CD14-positive monocyte (primary cell): ENCODE data around the gene TTC28. TPM values are rescaled to one million over a fixed set of nuclear protein-coding genes. Genes with fewer than 3 reads are reported as not detected.

Experiments used
- DNase-seq, 3 donors: peaks; one replicate each; pipeline ENCODE4 v3.0.0-alpha.2; 2011 to 2022
- H2AFZ ChIP-seq: 2 replicates; pipeline ENCODE4 v1.6.0; 2012; ENCODE audit warnings: mild to moderate bottlenecking, low read depth, low read length, inconsistent platforms; ENCODE audit not compliant: insufficient read depth, poor library complexity, severe bottlenecking
- H3K27ac ChIP-seq, 2 donors: 1 replicate in 1 of 2; 2 replicates in 1 of 2; pipeline ENCODE4 v1.5.1; 2012 to 2013; ENCODE audit warnings: low read length in 2 of 2, control low read depth in 1 of 2, inconsistent platforms in 1 of 2, low read depth in 1 of 2, mild to moderate bottlenecking in 1 of 2
- H3K27me3 ChIP-seq, 2 donors: one replicate each; pipeline versions ENCODE4 v1.6.0 to v1.6.1; 2011 to 2013; ENCODE audit warnings: low read length in 2 of 2; ENCODE audit not compliant: control insufficient read depth in 2 of 2, insufficient read depth in 2 of 2
- H3K36me3 ChIP-seq, 2 donors: replicated peaks in 1 of 2; 1 replicate in 1 of 2; 2 replicates in 1 of 2; pipeline versions ENCODE4 v1.5.1 to v1.6.1; 2012 to 2013; ENCODE audit warnings: low read length in 2 of 2, control low read depth in 1 of 2, inconsistent platforms in 1 of 2, mild to moderate bottlenecking in 1 of 2; ENCODE audit not compliant: insufficient read depth in 2 of 2, control insufficient read depth in 1 of 2
- H3K4me1 ChIP-seq, 2 donors: 1 replicate in 1 of 2; 2 replicates in 1 of 2; pipeline versions ENCODE4 v1.5.1 to v1.6.1; 2012 to 2013; ENCODE audit warnings: low read length in 2 of 2, control low read depth in 1 of 2, inconsistent platforms in 1 of 2, mild to moderate bottlenecking in 1 of 2, moderate library complexity in 1 of 2; ENCODE audit not compliant: insufficient read depth in 2 of 2, control insufficient read depth in 1 of 2
- H3K4me2 ChIP-seq: replicated peaks from 2 replicates; pipeline ENCODE3; 2012; ENCODE audit warnings: low read length, moderate library complexity, mild to moderate bottlenecking; ENCODE audit not compliant: poor library complexity, severe bottlenecking; ENCODE audit errors: extremely low read depth
- H3K4me3 ChIP-seq, 3 experiments: fragments of 200-600 bp in 1 of 3; sonication (generic) in 1 of 3; replicated peaks in 1 of 3; 1 replicate in 2 of 3; 2 replicates in 1 of 3; pipeline ENCODE4 v1.5.1; 2011 to 2013; ENCODE audit warnings: low read length in 3 of 3, mild to moderate bottlenecking in 3 of 3, control low read depth in 2 of 3, low read depth in 2 of 3, inconsistent platforms in 1 of 3, moderate library complexity in 1 of 3
- H3K79me2 ChIP-seq: 2 replicates; pipeline ENCODE4 v1.6.0; 2012; ENCODE audit warnings: mild to moderate bottlenecking, control low read depth, inconsistent platforms, low read length, moderate library complexity; ENCODE audit not compliant: insufficient read depth
- H3K9ac ChIP-seq: 2 replicates; pipeline ENCODE4 v1.6.0; 2017; ENCODE audit warnings: low read length, mild to moderate bottlenecking; ENCODE audit not compliant: insufficient read depth, poor library complexity, severe bottlenecking
- H3K9me3 ChIP-seq, 2 donors: replicated peaks in 1 of 2; 1 replicate in 1 of 2; 2 replicates in 1 of 2; pipeline versions ENCODE4 v1.5.1 to v1.6.1; 2012 to 2013; ENCODE audit warnings: low read length in 2 of 2, control low read depth in 1 of 2; ENCODE audit not compliant: control insufficient read depth in 1 of 2, insufficient read depth in 1 of 2
- H4K20me1 ChIP-seq: 2 replicates; pipeline ENCODE4 v1.6.0; 2012; ENCODE audit warnings: mild to moderate bottlenecking, low read length, control low read depth, moderate library complexity; ENCODE audit not compliant: insufficient read depth
- H3K27ac Mint-ChIP-seq, 7 donors: one replicate each; pipeline ENCODE4 v1.8.0; 2020; ENCODE audit warnings: mild to moderate bottlenecking in 7 of 7, mixed read lengths in 7 of 7, moderate library complexity in 6 of 7, inconsistent platforms in 2 of 7
- H3K27me3 Mint-ChIP-seq, 3 donors: one replicate each; pipeline ENCODE4 v1.8.0; 2021 to 2022; ENCODE audit warnings: low read depth in 3 of 3, mild to moderate bottlenecking in 3 of 3, mixed read lengths in 3 of 3, moderate library complexity in 3 of 3, inconsistent platforms in 1 of 3
- H3K36me3 Mint-ChIP-seq, 2 donors: one replicate each; pipeline ENCODE4 v1.8.0; 2020; ENCODE audit warnings: mixed read lengths in 2 of 2, inconsistent platforms in 1 of 2, mild to moderate bottlenecking in 1 of 2
- H3K4me1 Mint-ChIP-seq: one replicate; pipeline ENCODE4 v1.8.0; 2020; ENCODE audit warnings: mild to moderate bottlenecking, mixed read lengths
- H3K4me3 Mint-ChIP-seq, 2 donors: one replicate each; pipeline ENCODE4 v1.8.0; 2020; ENCODE audit warnings: mild to moderate bottlenecking in 2 of 2, mixed read lengths in 2 of 2, moderate library complexity in 1 of 2
- H3K9me3 Mint-ChIP-seq, 7 donors: one replicate each; pipeline ENCODE4 v1.8.0; 2020 to 2022; ENCODE audit warnings: mixed read lengths in 7 of 7, mild to moderate bottlenecking in 6 of 7, moderate library complexity in 6 of 7, inconsistent platforms in 2 of 7
- CTCF ChIP-seq: fragments of 200-600 bp; IDR thresholded peaks from one replicate; pipeline ENCODE4 v1.8.0; 2022; ENCODE audit warnings: antibody characterized with exemption, mild to moderate bottlenecking
- WGBS: methylation state at CpG from one replicate; pipeline ENCODE4 v1.1.5; 2013; ENCODE audit warnings: missing lambda C conversion rate; ENCODE audit not compliant: insufficient coverage; 5-methylcytosine and 5-hydroxymethylcytosine counted together
- intact Hi-C, 2 donors: fragments of 100-400 bp; cut with micrococcal nuclease; formaldehyde crosslinking; loops; one replicate each; pipeline versions ENCODE4 v1.15.0 to v1.15.1; 2023
- polyA plus RNA-seq, 3 donors: library from polyadenylated mRNA; depleted of rRNA in 1 of 3; unstranded in 2 of 3; stranded (reverse) in 1 of 3; fragments of 300-500 nt in 2 of 3; fragments of >200 nt in 1 of 3; fragmentation: Illumina TruSeq in 2 of 3; gene quantifications; 1 replicate in 2 of 3; 2 replicates in 1 of 3; pipeline ENCODE4 v1.2.3, GENCODE V29; 2012 to 2021

Gene TTC28
- polyA plus RNA-seq, 3 donors = 0.24 to 0.61 TPM; not detected in 1

GRCh38 chr22:28205926-28206325 is 473.7 kb downstream of the TTC28 start:
- intact Hi-C loops = no loop called here
- H3K36me3 ChIP-seq = no peaks in the 10 kb centered on the region
- H3K4me3 ChIP-seq = no peak overlapping the region
- no peaks in the 10 kb centered on the region for H3K27me3 ChIP-seq
- no CpG with 5 or more reads among the region's 1 CpG for WGBS
- Mint-ChIP-seq H3K4me1 (no peaks in the 10 kb centered on the region), H3K9me3 (peaks cover 0 to 14% (median 8%) of the 10 kb centered on the region in 7 donors), H3K27me3 (no peaks in the 10 kb centered on the region), H3K4me3 (no peak overlapping the region), H3K27ac (no peak overlapping the region), H3K36me3 (no peaks in the 10 kb centered on the region)
- no peaks in the 10 kb centered on the region for H3K79me2 ChIP-seq
- H3K27ac ChIP-seq = no peak overlapping the region
- peaks cover 0 to 5% of the 10 kb centered on the region in 2 donors for H3K9me3 ChIP-seq
- H2AFZ ChIP-seq = no peak overlapping the region
- TF ChIP-seq CTCF = no peak
- H3K4me1 ChIP-seq = no peaks in the 10 kb centered on the region
- H3K9ac ChIP-seq = no peak overlapping the region
- no peaks in the 10 kb centered on the region for H4K20me1 ChIP-seq
- no peak for DNase-seq
- no peak overlapping the region for H3K4me2 ChIP-seq

- 67% methylated on average over 1 of the region's 1 CpG for WGBS
- no peak overlapping the region for H3K4me3 Mint-ChIP-seq
- no peaks in the 10 kb centered on the region for H3K4me1 Mint-ChIP-seq
- Histone ChIP-seq H3K27me3 (no peaks in the 10 kb centered on the region), H3K4me2 (no peak overlapping the region), H3K27ac (no peak overlapping the region), H3K79me2 (no peaks in the 10 kb centered on the region), H2AFZ (no peak overlapping the region), H3K9ac (no peak overlapping the region), H3K4me1 (no peaks in the 10 kb centered on the region), H3K9me3 (no peaks in the 10 kb centered on the region), H3K36me3 (no peaks in the 10 kb centered on the region), H3K4me3 (no peak overlapping the region), H4K20me1 (no peaks in the 10 kb centered on the region)
- no peak for DNase-seq
- peaks cover 0 to 4% (median 2%) of the 10 kb centered on the region in 7 donors for H3K9me3 Mint-ChIP-seq
- TF ChIP-seq CTCF = no peak
- H3K27me3 Mint-ChIP-seq = no peaks in the 10 kb centered on the region
- intact Hi-C loops = no loop called here
- no peaks in the 10 kb centered on the region for H3K36me3 Mint-ChIP-seq
- no peak overlapping the region for H3K27ac Mint-ChIP-seq
Measured at GRCh38 chr22:28204382-28204781, 475.3 kb downstream of the TTC28 start.
